AG10803 (cell line): ENCODE measurements around the gene PNMA6E.

Experiments
- DNase-seq: peaks from one replicate; pipeline ENCODE4 v3.0.0; 2010; ENCODE audit warnings: low read depth
- H3K4me3 ChIP-seq: 2 replicates; pipeline ENCODE4 v1.5.1; 2011; ENCODE audit warnings: mild to moderate bottlenecking, low read length, control low read depth
- CTCF ChIP-seq: conservative IDR thresholded peaks from 2 replicates; pipeline ENCODE4 v1.5.1; 2011; ENCODE audit warnings: mild to moderate bottlenecking, low read length, control low read depth, inconsistent platforms

Gene PNMA6E

GRCh38 chrX:153382563-153383482 lies 18.3 kb downstream of the PNMA6E start:
- no peak for TF ChIP-seq CTCF
- no peak for DNase-seq
- H3K4me3 ChIP-seq, result no peak overlapping the region

GRCh38 chrX:153381684-153382532 lies 19.2 kb downstream of the PNMA6E start:
- DNase-seq, result peak; percentile 92
- H3K4me3 ChIP-seq, result no peak overlapping the region
- peak; percentile 27 for TF ChIP-seq CTCF

GRCh38 chrX:153380691-153381090 lies 20.5 kb downstream of the PNMA6E start:
- TF ChIP-seq CTCF, result no peak
- no peak overlapping the region for H3K4me3 ChIP-seq

GRCh38 chrX:153379971-153380581 lies 21.1 kb downstream of the PNMA6E start:
- DNase-seq, result no peak
- H3K4me3 ChIP-seq, result no peak overlapping the region
- TF ChIP-seq CTCF, result no peak

More at GRCh38 chrX:153380691-153381090, 20.5 kb downstream of the PNMA6E start:
- no peak for DNase-seq

- DNase-seq, result no peak
- H3K4me3 ChIP-seq, result no peak overlapping the region
- TF ChIP-seq CTCF, result no peak
Measured at GRCh38 chrX:153379508-153379907, 21.6 kb downstream of the PNMA6E start.

- no peak overlapping the region for H3K4me3 ChIP-seq
- TF ChIP-seq CTCF, result no peak
- DNase-seq, result no peak
Measured at GRCh38 chrX:153378607-153379006, 22.5 kb downstream of the PNMA6E start.
